PC-3 (cell line): ENCODE measurements around the gene HOGA1. TPM values are rescaled to one million over a fixed set of nuclear protein-coding genes. Genes with fewer than 3 reads are reported as not detected.
"Not testable (repeated sequence)": the region's sequence is repeated elsewhere in the genome, so short reads cannot be mapped to it uniquely, and the experiment has no call there.

Experiments used
- ATAC-seq: fragments of 200-7000 bp; cut with Tn5 transposase; 2 replicates; pipeline ENCODE4 v1.9.1; 2020; ENCODE audit warnings: mild to moderate bottlenecking, moderate library complexity
- BruUV-seq: library from RNA; stranded (reverse); fragments of 400-500 nt; replicated peaks from 2 replicates; lab custom pipeline; 2021; lab: Mats Ljungman, UMichigan
- CTCF ChIA-PET: fragments of 300-600 bp; sonication (Branson Sonifier 250); formaldehyde crosslinking; loops from one replicate; lab custom pipeline; 2022; ENCODE audit warnings: antibody characterized with exemption; lab: Charles Lee
- POLR2A ChIA-PET: fragments of 300-600 bp; sonication (Branson Sonifier 250); formaldehyde crosslinking; loops from one replicate; lab custom pipeline; 2022; ENCODE audit warnings: antibody characterized with exemption; ENCODE audit not compliant: unreplicated experiment; lab: Charles Lee
- DNase-seq: peaks from one replicate; pipeline ENCODE4 v3.0.0-alpha.2; 2015
- H2AFZ ChIP-seq: fragments of 300-600 bp; sonication (generic); 2 replicates; pipeline ENCODE4 v1.6.0; 2016; ENCODE audit warnings: antibody characterized with exemption, low read length
- H3F3A ChIP-seq: fragments of 300-600 bp; sonication (generic); one replicate; pipeline ENCODE4 v1.6.0; 2017; ENCODE audit warnings: antibody characterized with exemption, low read length, control low read depth, mild to moderate bottlenecking; ENCODE audit not compliant: unreplicated experiment
- H3K27ac ChIP-seq: fragments of 300-600 bp; sonication (generic); 2 replicates; pipeline ENCODE4 v1.5.1; 2016; ENCODE audit warnings: mild to moderate bottlenecking, low read length
- H3K27me3 ChIP-seq: fragments of 300-600 bp; sonication (generic); 2 replicates; pipeline ENCODE4 v1.6.1; 2016; ENCODE audit warnings: low read length, mixed read lengths
- H3K36me3 ChIP-seq: fragments of 300-600 bp; sonication (generic); 2 replicates; pipeline ENCODE4 v1.6.1; 2016; ENCODE audit warnings: low read depth, mixed run types, low read length, mixed read lengths
- H3K4me1 ChIP-seq: fragments of 300-600 bp; sonication (generic); 2 replicates; pipeline ENCODE4 v1.5.1; 2016; ENCODE audit warnings: low read length; ENCODE audit not compliant: insufficient read depth
- H3K4me2 ChIP-seq: fragments of 300-600 bp; sonication (generic); 2 replicates; pipeline ENCODE4 v1.6.0; 2016; ENCODE audit warnings: low read length
- H3K4me3 ChIP-seq: fragments of 300-600 bp; sonication (generic); 2 replicates; pipeline ENCODE4 v1.5.1; 2016; ENCODE audit warnings: mild to moderate bottlenecking, low read length, mixed read lengths
- H3K79me2 ChIP-seq: fragments of 300-600 bp; sonication (generic); 2 replicates; pipeline ENCODE4 v1.6.1; 2017; ENCODE audit warnings: low read length, mixed read lengths
- H3K9ac ChIP-seq: fragments of 300-600 bp; sonication (generic); 2 replicates; pipeline ENCODE4 v1.6.0; 2016; ENCODE audit warnings: mild to moderate bottlenecking, low read length
- H3K9me2 ChIP-seq: fragments of 300-600 bp; sonication (generic); replicated peaks from 2 replicates; pipeline ENCODE4 v1.6.1; 2016; ENCODE audit warnings: mixed run types, low read length, mixed read lengths
- H3K9me3 ChIP-seq: fragments of 300-600 bp; sonication (generic); 2 replicates; pipeline ENCODE4 v1.6.1; 2016; ENCODE audit warnings: low read length, mixed read lengths
- H4K20me1 ChIP-seq: fragments of 300-600 bp; sonication (generic); 2 replicates; pipeline ENCODE4 v1.6.1; 2016; ENCODE audit warnings: low read length, mixed read lengths
- CTCF ChIP-seq: fragments of 300-600 bp; sonication (generic); conservative IDR thresholded peaks from 2 replicates; pipeline ENCODE4 v1.5.1; 2017; ENCODE audit warnings: antibody characterized with exemption, low read depth, mild to moderate bottlenecking, low read length
- EZH2 ChIP-seq: fragments of 300-600 bp; sonication (generic); IDR thresholded peaks from one replicate; pipeline ENCODE4 v1.6.1; 2017; ENCODE audit warnings: antibody characterized with exemption, mild to moderate bottlenecking, low read length; ENCODE audit not compliant: unreplicated experiment
- EZH2phosphoT487 ChIP-seq: fragments of 300-600 bp; sonication (generic); IDR thresholded peaks from 2 replicates; pipeline ENCODE4 v1.6.1; 2018; ENCODE audit warnings: mild to moderate bottlenecking, antibody characterized with exemption, low read length, borderline replicate concordance
- intact Hi-C: fragments of 100-400 bp; cut with micrococcal nuclease; formaldehyde crosslinking; loops from 2 replicates; pipeline ENCODE4 v1.9.0; 2023
- total RNA-seq: library from RNA; depleted of rRNA; stranded (reverse); fragments of >200 nt; gene quantifications from 2 replicates; pipeline ENCODE4 v1.2.3, GENCODE V29; 2014

HOGA1 gene
- total RNA-seq, 1 experiment from 2014 or later, result 0.15 TPM

DNA sequence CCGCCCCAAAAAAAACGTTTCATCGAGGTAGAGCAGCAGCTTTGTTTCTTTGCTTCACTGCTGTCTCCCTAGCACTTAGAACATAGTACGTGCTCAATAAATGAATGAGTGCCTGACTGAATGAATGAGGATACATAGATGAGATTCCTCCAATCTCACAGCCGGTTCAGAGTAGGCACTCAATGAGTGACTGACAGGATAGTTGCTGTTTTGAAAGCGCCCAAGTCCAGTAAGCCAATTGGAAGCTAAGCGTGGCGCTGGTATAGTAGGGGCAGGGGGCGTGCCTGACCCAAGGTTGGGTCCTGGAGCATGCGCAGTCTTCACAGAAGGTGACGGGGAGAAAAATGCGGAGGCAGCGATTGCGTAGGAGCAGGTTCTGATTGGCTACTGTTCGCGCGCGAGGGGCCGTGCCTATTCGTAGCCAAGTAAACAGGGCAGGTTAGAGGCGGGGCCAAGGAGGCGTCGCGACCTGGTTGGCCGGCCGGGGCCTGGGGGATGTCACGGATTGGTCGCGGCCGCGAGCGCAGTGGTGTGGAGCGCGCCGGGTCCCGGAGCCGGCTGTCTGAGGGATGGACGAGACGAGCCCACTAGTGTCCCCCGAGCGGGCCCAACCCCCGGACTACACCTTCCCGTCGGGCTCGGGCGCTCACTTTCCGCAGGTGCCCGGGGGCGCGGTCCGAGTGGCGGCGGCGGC lies 56.1 kb downstream of the HOGA1 start, which contains the start of gene PI4K2A:
PI4K2A (plus strand) TSS at position 498 of the 694 bp plus-strand sequence; CDS start at position 570, 72 bp downstream.
- peaks cover 12% of the 10 kb centered on the region for H3K4me1 ChIP-seq
- peak within 1 kb of the TSS; percentile 88 for H3K4me2 ChIP-seq
- peak within 1 kb of the TSS; percentile 76 for H3K9ac ChIP-seq
- DNase-seq (peak; percentile 98), ATAC-seq (peak; percentile 96)
- peaks cover 43% of the 10 kb centered on the region for H3K79me2 ChIP-seq
- H3K27ac ChIP-seq, result no peak within 1 kb of the TSS
- H4K20me1 ChIP-seq, result 0 out of 2 replicates have a peak, but pooled peaks cover 5% of the 10 kb centered on the region
- ChIA-PET CTCF (no interaction called here), POLR2A (interaction anchor here (0.6 kb wide), 3 partner anchors 65 to 159 kb away, joined by 3 to 12 read pairs (median 4); no protein-coding TSS in a partner anchor)
- H3K27me3 ChIP-seq, result no peaks in the 10 kb centered on the region
- intact Hi-C loops, result no loop called here
- H3F3A ChIP-seq, result no peaks in the 10 kb centered on the region
- H2AFZ ChIP-seq, result peak within 1 kb of the TSS; percentile 53
- BruUV-seq, result no TSS peak
- no peaks in the 10 kb centered on the region for H3K9me2 ChIP-seq
- no peak for TF ChIP-seq CTCF
- TF ChIP-seq EZH2, result no peak
- TF ChIP-seq EZH2phosphoT487, result no peak
- peak within 1 kb of the TSS; percentile 93 for H3K4me3 ChIP-seq
- no peaks in the 10 kb centered on the region for H3K9me3 ChIP-seq
- peaks cover 8% of the 10 kb centered on the region; the same call in 1 of the 2 replicates for H3K36me3 ChIP-seq

DNA sequence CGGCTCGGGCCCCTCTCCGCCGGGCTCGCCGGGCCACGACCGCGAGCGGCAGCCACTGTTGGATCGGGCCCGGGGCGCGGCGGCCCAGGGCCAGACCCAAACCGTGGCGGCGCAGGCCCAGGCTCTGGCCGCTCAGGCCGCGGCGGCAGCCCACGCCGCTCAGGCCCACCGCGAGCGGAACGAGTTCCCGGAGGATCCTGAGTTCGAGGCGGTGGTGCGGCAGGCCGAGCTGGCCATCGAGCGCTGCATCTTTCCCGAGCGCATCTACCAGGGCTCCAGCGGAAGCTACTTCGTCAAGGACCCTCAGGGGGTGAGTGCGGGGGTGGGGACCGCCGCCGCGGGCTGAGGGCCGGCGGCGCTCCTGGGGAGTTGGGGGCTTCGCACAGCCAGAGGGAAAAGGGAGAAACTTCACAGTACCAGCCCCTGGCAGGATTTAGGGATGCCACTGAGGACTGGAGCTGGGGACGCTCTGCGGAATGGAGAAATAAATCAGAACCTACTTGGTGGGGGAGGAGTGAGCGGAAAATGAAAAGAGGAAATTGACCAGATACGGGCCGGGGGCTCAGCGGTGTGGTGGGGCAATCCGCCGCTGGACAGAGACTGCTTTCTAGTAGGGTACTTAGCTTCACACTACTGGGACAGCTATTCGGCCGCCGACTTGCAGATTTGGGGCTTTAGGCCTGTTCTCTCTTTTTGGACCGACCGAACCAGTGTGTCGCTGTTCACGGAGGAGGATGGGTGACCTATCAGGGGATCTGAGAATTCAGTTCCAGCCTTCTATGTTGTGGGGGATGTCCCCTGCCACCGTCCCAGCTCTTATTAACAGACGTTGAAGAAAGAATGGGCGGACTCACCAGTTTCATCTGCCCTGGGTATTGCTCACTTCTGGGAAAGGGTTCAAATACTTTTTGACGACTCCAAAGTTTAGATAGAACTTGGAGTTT lies 57.0 kb downstream of the HOGA1 start:
- Histone ChIP-seq H3K9me3 (no peaks in the 10 kb centered on the region), H3K27me3 (no peaks in the 10 kb centered on the region), H4K20me1 (0 out of 2 replicates have a peak, but pooled peaks cover 5% of the 10 kb centered on the region), H3F3A (no peaks in the 10 kb centered on the region), H2AFZ (peak overlapping the region; percentile 53; the same call in 1 of the 2 replicates), H3K9me2 (no peaks in the 10 kb centered on the region), H3K9ac (peak overlapping the region; percentile 76), H3K4me2 (peak overlapping the region; percentile 88), H3K27ac (no peak overlapping the region), H3K4me3 (peak overlapping the region; percentile 93), H3K36me3 (peaks cover 12% of the 10 kb centered on the region; the same call in 1 of the 2 replicates), H3K79me2 (peaks cover 48% of the 10 kb centered on the region), H3K4me1 (peaks cover 12% of the 10 kb centered on the region)
- CTCF ChIA-PET, result interaction anchor here (0.6 kb wide), 1 partner anchor 15 kb away, joined by 4 read pairs; no protein-coding TSS in a partner anchor
- no peak for DNase-seq
- POLR2A ChIA-PET, result interaction anchor here (0.6 kb wide), 3 partner anchors 46 to 74 kb away, joined by 3 to 12 read pairs (median 4); partner anchors contain the start of gene AVPI1
- intact Hi-C loops, result no loop called here
- peak; percentile 18 for ATAC-seq
- BruUV-seq, result TSS peak; percentile 77
- TF ChIP-seq EZH2, result no peak
- TF ChIP-seq CTCF, result no peak
- no peak for TF ChIP-seq EZH2phosphoT487

DNA sequence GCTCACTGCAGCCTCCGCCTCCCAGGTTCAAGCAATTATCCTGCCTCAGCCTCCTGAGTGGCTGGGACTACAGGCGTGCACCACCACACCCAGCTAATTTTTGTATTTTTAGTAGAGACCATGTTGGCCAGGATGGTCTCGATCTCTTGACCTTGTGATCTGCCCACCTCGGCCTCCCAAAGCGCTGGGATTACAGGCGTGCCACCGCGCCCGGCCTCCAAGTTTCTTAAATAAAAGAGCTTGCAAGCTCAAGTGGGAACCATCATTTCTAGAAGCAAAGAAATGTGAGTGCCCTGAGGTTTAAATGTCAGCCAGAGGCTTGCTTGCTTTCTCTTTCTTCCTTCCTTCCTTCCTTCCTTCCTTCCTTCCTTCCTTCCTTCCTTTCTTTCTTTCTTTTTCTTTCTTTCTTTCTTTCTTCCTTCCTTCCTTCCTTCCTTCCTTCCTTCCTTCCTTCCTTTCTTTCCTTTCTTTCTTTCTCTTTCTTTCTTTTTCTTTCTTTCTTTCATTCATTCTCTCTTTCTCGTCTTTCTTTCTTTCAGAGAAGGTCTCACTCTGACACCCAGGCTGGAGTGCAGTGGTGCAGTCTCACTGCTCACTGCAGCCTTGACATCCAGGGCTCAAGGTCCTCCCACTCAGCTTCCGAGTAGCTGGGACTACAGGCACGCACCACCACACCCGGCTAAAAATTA lies 58.4 kb downstream of the HOGA1 start:
- H3K9me3 ChIP-seq, POLR2A ChIA-PET, H3K9ac ChIP-seq, DNase-seq, H3F3A ChIP-seq, ATAC-seq, H2AFZ ChIP-seq, BruUV-seq, H4K20me1 ChIP-seq, intact Hi-C loops, CTCF ChIA-PET, H3K27me3 ChIP-seq, H3K9me2 ChIP-seq: not testable (repeated sequence)
- peaks cover 57% of the 10 kb centered on the region for H3K79me2 ChIP-seq
- H3K36me3 ChIP-seq, result peaks cover 12% of the 10 kb centered on the region
- peak overlapping the region; percentile 38 for H3K27ac ChIP-seq
- H3K4me1 ChIP-seq, result peaks cover 20% of the 10 kb centered on the region
- peak overlapping the region; percentile 88 for H3K4me2 ChIP-seq
- H3K4me3 ChIP-seq, result peak overlapping the region; percentile 28; the same call in 1 of the 2 replicates
